A673 (cell line): ENCODE measurements around the gene EVA1A. TPM values are rescaled to one million over a fixed set of nuclear protein-coding genes. Genes with fewer than 3 reads are reported as not detected.

ENCODE experiments used
- BruUV-seq: library from RNA; stranded (reverse); fragments of 400-500 nt; replicated peaks from 2 replicates; lab custom pipeline; 2021; lab: Mats Ljungman, UMichigan
- CTCF ChIA-PET: fragments of 300-600 bp; sonication (Branson Sonifier 250); formaldehyde crosslinking; loops from one replicate; lab custom pipeline; 2022; ENCODE audit warnings: antibody characterized with exemption; lab: Charles Lee
- POLR2A ChIA-PET: fragments of 300-600 bp; sonication (Branson Sonifier 250); formaldehyde crosslinking; loops from one replicate; lab custom pipeline; 2022; ENCODE audit warnings: antibody characterized with exemption; ENCODE audit not compliant: low non-redundant PET; lab: Charles Lee
- DNase-seq: peaks from one replicate; pipeline ENCODE4 v3.0.0-alpha.2; 2015; ENCODE audit warnings: low spot score
- H3K27ac ChIP-seq: fragments of 200-600 bp; sonication (generic); 2 replicates; pipeline ENCODE4 v1.5.1; 2016; ENCODE audit warnings: mixed run types, low read depth, mild to moderate bottlenecking, mixed read lengths, antibody characterized with exemption, low read length; ENCODE audit not compliant: poor library complexity, severe bottlenecking
- H3K27me3 ChIP-seq: fragments of 200-600 bp; sonication (generic); replicated peaks from 2 replicates; pipeline ENCODE4 v1.6.1; 2017; ENCODE audit warnings: mixed run types, low read depth, mild to moderate bottlenecking, mixed read lengths, antibody characterized with exemption, low read length; ENCODE audit not compliant: insufficient read depth, poor library complexity
- H3K36me3 ChIP-seq: fragments of 200-600 bp; sonication (generic); 2 replicates; pipeline ENCODE4 v1.6.1; 2016; ENCODE audit warnings: mixed run types, mild to moderate bottlenecking, mixed read lengths, antibody characterized with exemption, low read length; ENCODE audit not compliant: insufficient read depth, poor library complexity, severe bottlenecking
- H3K4me1 ChIP-seq: fragments of 200-600 bp; sonication (generic); 2 replicates; pipeline ENCODE4 v1.6.1; 2017; ENCODE audit warnings: mixed run types, mild to moderate bottlenecking, mixed read lengths, antibody characterized with exemption, low read length; ENCODE audit not compliant: insufficient read depth, poor library complexity, severe bottlenecking
- H3K4me3 ChIP-seq: fragments of 200-600 bp; sonication (generic); 2 replicates; pipeline ENCODE4 v1.5.1; 2016; ENCODE audit warnings: low read depth, mixed run types, mild to moderate bottlenecking, mixed read lengths, low read length; ENCODE audit not compliant: poor library complexity, severe bottlenecking
- H3K9me3 ChIP-seq: fragments of 200-600 bp; sonication (generic); 2 replicates; pipeline ENCODE4 v1.6.1; 2016; ENCODE audit warnings: mixed run types, low read depth, mild to moderate bottlenecking, mixed read lengths, antibody characterized with exemption, low read length; ENCODE audit not compliant: poor library complexity, severe bottlenecking
- EZH2 ChIP-seq: fragments of 200-600 bp; sonication (generic); IDR thresholded peaks from 2 replicates; pipeline ENCODE4 v1.6.1; 2017; ENCODE audit warnings: borderline replicate concordance, low read depth, mild to moderate bottlenecking, mixed read lengths, antibody characterized with exemption, low read length; ENCODE audit not compliant: poor library complexity, severe bottlenecking
- intact Hi-C: fragments of 100-400 bp; cut with micrococcal nuclease; formaldehyde crosslinking; loops from one replicate; pipeline ENCODE4 v1.10.0; 2022; ENCODE audit not compliant: unreplicated experiment
- total RNA-seq: library from RNA; stranded (reverse); gene quantifications from 2 replicates; pipeline ENCODE4 v1.2.3, GENCODE V29; 2021
- TF ChIP-seq, protein P1 (sequence below): fragments of 300-800, 200-600 bp; sonication (generic); conservative IDR thresholded peaks from 2 replicates; pipeline ENCODE4 v1.5.1; 2017; ENCODE audit warnings: low read depth, mild to moderate bottlenecking, antibody characterized with exemption, low read length, moderate library complexity, mixed read lengths

Gene EVA1A
- total RNA-seq, 1 experiment from 2014 or later: 4.3 TPM

- Histone ChIP-seq H3K36me3 (no peaks in the 10 kb centered on the region), H3K27me3 (no peaks in the 10 kb centered on the region), H3K9me3 (no peaks in the 10 kb centered on the region), H3K4me3 (no peak overlapping the region), H3K27ac (no peak overlapping the region), H3K4me1 (peaks cover 8% of the 10 kb centered on the region)
- TF ChIP-seq, protein P1, sequence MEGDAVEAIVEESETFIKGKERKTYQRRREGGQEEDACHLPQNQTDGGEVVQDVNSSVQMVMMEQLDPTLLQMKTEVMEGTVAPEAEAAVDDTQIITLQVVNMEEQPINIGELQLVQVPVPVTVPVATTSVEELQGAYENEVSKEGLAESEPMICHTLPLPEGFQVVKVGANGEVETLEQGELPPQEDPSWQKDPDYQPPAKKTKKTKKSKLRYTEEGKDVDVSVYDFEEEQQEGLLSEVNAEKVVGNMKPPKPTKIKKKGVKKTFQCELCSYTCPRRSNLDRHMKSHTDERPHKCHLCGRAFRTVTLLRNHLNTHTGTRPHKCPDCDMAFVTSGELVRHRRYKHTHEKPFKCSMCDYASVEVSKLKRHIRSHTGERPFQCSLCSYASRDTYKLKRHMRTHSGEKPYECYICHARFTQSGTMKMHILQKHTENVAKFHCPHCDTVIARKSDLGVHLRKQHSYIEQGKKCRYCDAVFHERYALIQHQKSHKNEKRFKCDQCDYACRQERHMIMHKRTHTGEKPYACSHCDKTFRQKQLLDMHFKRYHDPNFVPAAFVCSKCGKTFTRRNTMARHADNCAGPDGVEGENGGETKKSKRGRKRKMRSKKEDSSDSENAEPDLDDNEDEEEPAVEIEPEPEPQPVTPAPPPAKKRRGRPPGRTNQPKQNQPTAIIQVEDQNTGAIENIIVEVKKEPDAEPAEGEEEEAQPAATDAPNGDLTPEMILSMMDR: no peak
- TF ChIP-seq EZH2: no peak
- POLR2A ChIA-PET: no interaction called here
- BruUV-seq: no TSS peak
- CTCF ChIA-PET: no interaction called here
- no peak for DNase-seq
- intact Hi-C loops: no loop called here
Observed at GRCh38 chr2:75556679-75557366, 3.9 kb downstream of the EVA1A start.

- DNase-seq: no peak
- Histone ChIP-seq H3K27ac (no peak overlapping the region), H3K4me3 (no peak overlapping the region), H3K27me3 (no peaks in the 10 kb centered on the region), H3K9me3 (no peaks in the 10 kb centered on the region), H3K4me1 (no peaks in the 10 kb centered on the region), H3K36me3 (no peaks in the 10 kb centered on the region)
- POLR2A ChIA-PET: interaction anchor here (0.7 kb wide), 1 partner anchor 512 kb away, joined by 5 read pairs; no protein-coding TSS in a partner anchor
- TF ChIP-seq, protein P1: no peak
- TF ChIP-seq EZH2: no peak
- intact Hi-C loops: no loop called here
- BruUV-seq: no TSS peak
- CTCF ChIA-PET: no interaction called here
Observed at GRCh38 chr2:75555701-75556100, 5.0 kb downstream of the EVA1A start.

GRCh38 chr2:75553935-75554531, 6.7 kb downstream of the EVA1A start:
- no peak overlapping the region for H3K4me3 ChIP-seq
- intact Hi-C loops: no loop called here
- no peaks in the 10 kb centered on the region for H3K36me3 ChIP-seq
- no peak for DNase-seq
- TF ChIP-seq, protein P1: no peak
- TF ChIP-seq EZH2: no peak
- no peaks in the 10 kb centered on the region for H3K9me3 ChIP-seq
- no TSS peak for BruUV-seq
- ChIA-PET CTCF (no interaction called here), POLR2A (no interaction called here)
- no peaks in the 10 kb centered on the region for H3K4me1 ChIP-seq
- H3K27ac ChIP-seq: no peak overlapping the region
- H3K27me3 ChIP-seq: no peaks in the 10 kb centered on the region
